ENCODE data around the gene PLD2.

Gene PLD2

GRCh38 chr17:4806777-4807604 is at the start of gene PLD2:
TSS of gene PLD2 (plus strand) at chr17:4807152. CDS start at chr17:4807773, 621 bp downstream.
- peak; percentile 80 to 84 for DNase-seq

- DNase-seq: no peak
Measured at GRCh38 chr17:4759776-4760236, 47.1 kb upstream of the PLD2 start.

GRCh38 chr17:4764595-4764994 is 42.4 kb upstream of the PLD2 start:
- no peak for DNase-seq

GRCh38 chr17:4766201-4766600 is 40.8 kb upstream of the PLD2 start:
- DNase-seq: no peak

GRCh38 chr17:4766723-4767122 is 40.2 kb upstream of the PLD2 start:
- DNase-seq: no peak

GRCh38 chr17:4768298-4768697 is 38.7 kb upstream of the PLD2 start:
- DNase-seq: no peak

GRCh38 chr17:4769628-4770027 is 37.3 kb upstream of the PLD2 start:
- DNase-seq: no peak

- no peak for DNase-seq
Measured at GRCh38 chr17:4771519-4772234, 35.3 kb upstream of the PLD2 start, which contains the start of gene TM4SF5. TSS of gene TM4SF5 (plus strand) at chr17:4771886. CDS start at chr17:4771923, 37 bp downstream.

GRCh38 chr17:4772235-4772613 is 34.7 kb upstream of the PLD2 start:
- DNase-seq: no peak

- no peak for DNase-seq
Measured at GRCh38 chr17:4777969-4778760, 28.8 kb upstream of the PLD2 start.

GRCh38 chr17:4780325-4780955 is 26.5 kb upstream of the PLD2 start:
- DNase-seq: no peak

- DNase-seq: no peak
Measured at GRCh38 chr17:4782652-4783051, 24.3 kb upstream of the PLD2 start.

GRCh38 chr17:4785311-4786105 is 21.4 kb upstream of the PLD2 start:
- no peak for DNase-seq

GRCh38 chr17:4786106-4786511 is 20.8 kb upstream of the PLD2 start, which contains the start of gene VMO1:
TSS of gene VMO1 (minus strand) at chr17:4786364. CDS start at chr17:4786352, 12 bp downstream.
- DNase-seq: no peak

GRCh38 chr17:4786516-4786915 is 20.4 kb upstream of the PLD2 start:
- DNase-seq: no peak

GRCh38 chr17:4788159-4788806 is 18.7 kb upstream of the PLD2 start:
- DNase-seq: no peak

GRCh38 chr17:4788807-4789700 is 17.9 kb upstream of the PLD2 start, which contains the start of gene GLTPD2:
TSS of gene GLTPD2 (plus strand) at chr17:4788964. CDS start at chr17:4789012, 48 bp downstream.
- no peak for DNase-seq

- DNase-seq: no peak
Measured at GRCh38 chr17:4789701-4789950, 17.3 kb upstream of the PLD2 start.

- peak; percentile 73 to 78 for DNase-seq
Measured at GRCh38 chr17:4789951-4790704, 16.8 kb upstream of the PLD2 start.

- DNase-seq: no peak
Measured at GRCh38 chr17:4790705-4791088, 16.3 kb upstream of the PLD2 start.
